ENCODE results near the gene UGT3A2.

GRCh38 chr5:36026706-36027465 is 39.8 kb downstream of the UGT3A2 start:
- TF ChIP-seq REST (IDR thresholded peaks at IDR 0.05; ENCODE audit: insufficient read depth in 1 of 2, low read depth in 2 of 2, low read length in 1 of 2) (no peak), POLR2AphosphoS5 (IDR thresholded peaks at IDR 0.05; ENCODE audit: low read depth, low read length) (no peak), CTCF (IDR thresholded peaks at IDR 0.05) (no peak)

Data from Panc1 (cell line).